Measurements from ENCODE around the gene PPM1L. TPM values are rescaled to one million over a fixed set of nuclear protein-coding genes. Genes with fewer than 3 reads are reported as not detected.

Gene PPM1L
- polyA plus RNA-seq, 3 donors from 2014 or later, result 14.8 to 35.5 (median 20.5) TPM

DNA sequence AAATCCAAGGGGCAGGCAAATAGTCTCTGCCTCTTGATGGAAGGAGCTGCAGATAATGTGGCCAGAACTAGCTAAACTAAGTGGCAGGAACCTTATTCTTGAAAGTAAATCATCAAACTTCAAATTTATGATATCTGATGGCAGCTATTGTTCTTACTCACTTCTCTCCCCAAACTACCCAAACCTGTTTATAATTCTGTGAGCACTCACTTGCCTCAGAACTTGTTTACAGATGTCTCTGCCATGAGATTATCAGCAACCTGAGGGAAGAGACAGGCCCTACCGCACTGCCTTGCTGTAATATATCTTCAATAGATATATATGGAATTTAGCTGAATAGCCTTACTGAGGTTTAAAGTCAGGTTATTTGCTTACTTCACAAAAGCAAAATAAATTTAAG lies 351.3 kb downstream of the PPM1L start:
- Mint-ChIP-seq H3K9me3 (no peaks in the 10 kb centered on the region), H3K36me3 (no peaks in the 10 kb centered on the region), H3K4me3 (no peak overlapping the region), H3K4me1 (peaks cover 11 to 17% of the 10 kb centered on the region in 2 donors), H3K27ac (no peak overlapping the region), H3K27me3 (ENCODE audit: low read depth in 3 of 3) (peaks cover 7 to 15% (median 9%) of the 10 kb centered on the region in 3 donors)
- DNase-seq, result no peak

DNA sequence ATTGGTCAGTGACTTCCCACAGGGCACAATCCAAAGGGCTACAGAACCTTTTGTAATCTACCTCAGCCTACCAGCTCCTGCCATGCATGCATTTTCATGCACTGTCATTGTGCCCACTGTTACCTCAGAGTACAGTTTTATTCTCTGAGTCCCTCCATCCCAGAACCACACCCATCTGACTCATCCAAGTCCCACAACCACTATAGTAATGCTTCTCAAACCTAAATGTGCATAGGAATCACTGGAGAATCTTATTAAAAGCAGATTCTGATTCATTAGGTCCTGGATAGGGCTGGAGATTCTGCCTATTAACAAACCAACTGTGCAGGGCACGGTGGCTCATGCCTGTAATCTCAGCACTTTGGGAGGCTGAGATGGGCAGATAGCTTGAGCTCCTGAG lies 352.8 kb downstream of the PPM1L start:
- no peaks in the 10 kb centered on the region for H3K36me3 Mint-ChIP-seq
- H3K27ac Mint-ChIP-seq, result no peak overlapping the region
- no peak overlapping the region for H3K4me3 Mint-ChIP-seq
- peaks cover 7 to 15% (median 11%) of the 10 kb centered on the region in 3 donors for H3K27me3 Mint-ChIP-seq (ENCODE audit: low read depth in 3 of 3)
- H3K9me3 Mint-ChIP-seq, result no peaks in the 10 kb centered on the region
- H3K4me1 Mint-ChIP-seq, result peaks cover 11 to 17% of the 10 kb centered on the region in 2 donors
- no peak for DNase-seq

DNA sequence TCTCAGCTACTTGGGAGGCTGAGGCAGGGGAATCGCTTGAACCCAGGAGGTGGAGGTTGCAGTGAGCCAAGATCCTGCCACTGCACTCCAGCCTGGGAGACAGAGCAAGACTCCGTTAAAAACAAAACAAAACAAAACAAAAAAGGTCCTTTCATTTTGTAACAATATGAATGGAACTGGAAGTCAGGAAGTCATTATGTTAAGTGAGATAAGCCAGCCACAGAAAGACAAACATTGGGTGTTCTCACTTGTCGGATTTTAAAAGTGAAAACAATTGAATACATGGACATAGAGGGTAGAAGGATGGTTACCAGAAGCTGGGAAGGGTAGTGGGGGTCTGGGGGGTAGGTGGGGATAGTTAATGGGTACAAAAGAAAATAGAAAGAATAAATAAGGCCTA lies 361.6 kb downstream of the PPM1L start:
- Mint-ChIP-seq H3K36me3 (peaks cover 0 to 19% (median 0%) of the 10 kb centered on the region in 3 donors), H3K27me3 (ENCODE audit: low read depth in 3 of 3) (peaks cover 3 to 15% (median 7%) of the 10 kb centered on the region in 3 donors), H3K9me3 (peaks cover 16 to 34% (median 23%) of the 10 kb centered on the region in 6 donors), H3K27ac (no peak overlapping the region), H3K4me3 (no peak overlapping the region), H3K4me1 (no peaks in the 10 kb centered on the region)
- DNase-seq, result no peak

DNA sequence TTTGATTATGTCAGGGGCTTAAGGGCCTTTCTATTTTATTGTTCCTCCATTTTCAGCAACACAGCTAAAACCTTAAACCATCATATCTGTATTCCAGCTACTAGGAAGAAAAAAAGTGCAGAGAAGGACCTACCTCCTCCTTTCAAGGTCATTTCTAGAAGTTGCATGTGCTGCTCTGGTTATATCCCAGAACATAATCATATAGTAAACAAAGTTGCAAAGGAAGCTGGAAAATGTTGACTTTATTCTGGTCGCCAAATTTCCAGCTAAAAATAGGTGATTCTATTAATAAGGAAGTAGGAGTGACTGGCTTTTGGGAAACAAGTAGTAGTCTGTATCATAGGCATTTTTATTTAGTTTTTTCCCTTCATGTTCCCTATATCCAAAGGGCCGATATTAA lies 370.5 kb downstream of the PPM1L start:
- Mint-ChIP-seq H3K27me3 (ENCODE audit: low read depth in 3 of 3) (peaks cover 4 to 13% (median 12%) of the 10 kb centered on the region in 3 donors), H3K4me1 (no peaks in the 10 kb centered on the region), H3K27ac (no peak overlapping the region), H3K9me3 (peaks cover 11 to 25% (median 13%) of the 10 kb centered on the region in 6 donors), H3K4me3 (no peak overlapping the region), H3K36me3 (no peaks in the 10 kb centered on the region)
- no peak for DNase-seq

Other genes starting within 250 kb of the PPM1L start
- gene KPNA4, start 190.7 kb upstream of the PPM1L start, polyA plus RNA-seq, result 10 to 100 TPM; 10.5 to 12.0 (median 10.9) TPM
- gene ARL14, start 79.1 kb upstream of the PPM1L start, polyA plus RNA-seq, result not detected

All from immature natural killer cell (primary cell).